LNCAP (cell line): ENCODE results near the gene TREM1.

Source experiments
- CTCF ChIP-seq: fragments of 450-650 bp; IDR thresholded peaks from 2 replicates; pipeline ENCODE4 v1.5.1; 2017; ENCODE audit warnings: mild to moderate bottlenecking

TREM1 gene

GRCh38 chr6:41315203-41315602 lies 28.7 kb upstream of the TREM1 start:
- no peak for TF ChIP-seq CTCF

GRCh38 chr6:41306187-41306854 lies 19.8 kb upstream of the TREM1 start:
- TF ChIP-seq CTCF = peak; percentile 61

GRCh38 chr6:41302638-41303037 lies 16.2 kb upstream of the TREM1 start:
- no peak for TF ChIP-seq CTCF

DNA sequence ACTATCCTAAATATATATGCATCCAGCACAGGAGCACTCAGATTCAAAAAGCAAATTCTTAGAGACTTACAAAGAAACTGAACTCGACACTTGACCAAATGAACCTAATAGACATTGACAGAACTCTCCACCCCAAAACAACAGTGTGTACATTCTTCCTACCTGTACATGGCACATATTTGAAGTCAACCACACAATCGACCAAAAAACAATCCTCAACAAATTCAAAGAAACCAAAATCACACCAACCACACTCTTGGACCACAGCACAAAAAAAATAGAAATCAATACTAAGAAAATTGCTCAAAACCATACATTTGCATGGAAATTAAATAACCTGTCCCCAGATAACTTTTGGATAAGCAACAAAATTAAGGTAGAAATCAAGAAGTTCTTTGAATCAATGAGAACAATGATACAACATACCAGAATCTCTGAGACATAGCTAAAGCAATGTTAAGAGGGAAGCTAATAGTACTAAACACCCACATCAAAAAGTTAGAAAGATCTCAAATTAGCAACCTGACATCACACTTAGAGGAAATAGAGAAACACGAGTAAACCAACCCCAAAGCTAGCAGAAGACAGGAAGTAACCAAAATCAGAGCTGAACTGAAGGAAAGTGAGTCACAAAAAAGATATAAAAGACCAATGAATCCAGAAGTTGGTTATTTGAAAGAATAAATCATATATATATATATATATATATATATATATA lies 12.5 kb upstream of the TREM1 start:
- no peak for TF ChIP-seq CTCF

DNA sequence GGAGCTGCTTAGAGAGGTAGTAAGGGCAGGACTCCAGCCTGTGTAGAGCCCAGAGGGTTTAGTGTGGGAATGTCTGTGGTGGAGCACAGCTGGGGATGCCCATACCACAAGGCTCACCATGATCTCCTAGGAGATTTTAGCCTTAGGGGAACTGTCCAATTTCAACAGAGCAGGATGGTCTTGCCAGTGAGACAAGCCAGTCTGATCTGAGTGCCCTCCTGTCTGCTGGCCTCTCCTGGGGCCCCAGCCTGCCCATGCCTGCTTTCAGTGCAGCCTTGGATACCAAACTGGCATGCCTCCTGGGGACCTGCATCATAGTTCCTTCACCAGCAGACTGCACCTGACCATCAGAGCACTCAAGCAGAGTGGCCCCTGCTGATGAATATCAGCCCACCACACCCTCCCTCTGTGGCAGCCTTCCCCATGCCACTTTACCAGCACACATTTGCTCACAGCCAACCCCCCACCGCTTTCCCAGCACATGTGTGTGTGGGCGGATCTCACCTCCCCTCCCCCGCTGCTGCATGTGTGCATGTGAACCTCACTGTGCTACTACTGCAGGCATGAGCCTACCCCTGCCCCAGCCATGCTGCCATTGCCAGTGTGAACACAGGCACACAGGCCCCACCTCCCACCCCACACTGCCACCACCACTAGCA lies 7.9 kb upstream of the TREM1 start:
- TF ChIP-seq CTCF = no peak

- no peak for TF ChIP-seq CTCF
Observed at GRCh38 chr6:41291717-41292116, 5.2 kb upstream of the TREM1 start.

DNA sequence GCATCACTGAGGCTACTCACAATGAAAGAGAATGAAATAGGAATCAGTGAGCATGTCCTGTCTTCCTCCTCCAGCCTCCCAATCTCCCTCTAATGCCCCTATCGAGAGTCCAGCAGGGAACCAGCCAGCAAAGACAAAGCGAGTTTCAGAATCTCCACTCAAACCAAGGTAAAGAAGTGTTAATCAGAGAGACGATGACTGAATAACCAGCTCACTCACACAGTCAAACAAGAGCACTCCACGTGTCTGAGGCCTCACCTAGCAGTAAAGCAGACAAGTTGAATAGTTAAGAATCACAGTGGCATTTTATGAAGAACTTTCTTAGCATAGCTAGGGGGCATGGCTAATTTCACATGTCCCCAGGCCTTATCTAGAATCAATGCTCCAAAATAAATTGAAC lies 3.3 kb upstream of the TREM1 start:
- no peak for TF ChIP-seq CTCF
